NCI-H1417 (cell line): ENCODE measurements around the gene TRAF3IP1.

ENCODE experiments used
- DNase-seq, 3 experiments: peaks; one replicate each; lab custom pipeline; 2025; lab: John Stamatoyannopoulos, UW

TRAF3IP1 gene

GRCh38 chr2:238407566-238407965 lies 87.2 kb downstream of the TRAF3IP1 start:
- peak in 1 of 3 experiments; percentile 11 for DNase-seq

- no peak for DNase-seq
These were observed 88.5 kb downstream of the TRAF3IP1 start for GRCh38 chr2:238408615-238409340.

GRCh38 chr2:238409341-238410199 lies 89.3 kb downstream of the TRAF3IP1 start:
- no peak for DNase-seq

- no peak for DNase-seq
These were observed 91.9 kb downstream of the TRAF3IP1 start for GRCh38 chr2:238412067-238412767.

DNA sequence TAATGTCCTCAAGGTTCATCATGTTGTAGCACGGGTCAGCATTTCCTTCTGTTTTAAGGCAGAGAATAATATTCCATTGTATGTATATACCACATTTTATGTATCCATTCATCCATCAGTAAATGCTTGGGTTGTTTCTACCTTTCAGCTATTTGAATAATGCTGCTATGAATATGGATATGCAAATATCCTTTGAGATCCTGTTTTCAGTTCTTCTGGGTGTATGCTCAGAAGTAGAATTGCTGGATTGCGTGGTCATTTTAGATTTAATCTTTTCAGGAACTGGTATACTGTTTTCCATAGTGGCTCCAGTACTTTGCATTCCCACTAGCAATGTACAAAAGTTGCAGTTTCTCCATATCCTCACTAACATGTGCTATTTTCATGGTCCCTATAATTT lies 93.0 kb downstream of the TRAF3IP1 start:
- DNase-seq, result no peak

DNA sequence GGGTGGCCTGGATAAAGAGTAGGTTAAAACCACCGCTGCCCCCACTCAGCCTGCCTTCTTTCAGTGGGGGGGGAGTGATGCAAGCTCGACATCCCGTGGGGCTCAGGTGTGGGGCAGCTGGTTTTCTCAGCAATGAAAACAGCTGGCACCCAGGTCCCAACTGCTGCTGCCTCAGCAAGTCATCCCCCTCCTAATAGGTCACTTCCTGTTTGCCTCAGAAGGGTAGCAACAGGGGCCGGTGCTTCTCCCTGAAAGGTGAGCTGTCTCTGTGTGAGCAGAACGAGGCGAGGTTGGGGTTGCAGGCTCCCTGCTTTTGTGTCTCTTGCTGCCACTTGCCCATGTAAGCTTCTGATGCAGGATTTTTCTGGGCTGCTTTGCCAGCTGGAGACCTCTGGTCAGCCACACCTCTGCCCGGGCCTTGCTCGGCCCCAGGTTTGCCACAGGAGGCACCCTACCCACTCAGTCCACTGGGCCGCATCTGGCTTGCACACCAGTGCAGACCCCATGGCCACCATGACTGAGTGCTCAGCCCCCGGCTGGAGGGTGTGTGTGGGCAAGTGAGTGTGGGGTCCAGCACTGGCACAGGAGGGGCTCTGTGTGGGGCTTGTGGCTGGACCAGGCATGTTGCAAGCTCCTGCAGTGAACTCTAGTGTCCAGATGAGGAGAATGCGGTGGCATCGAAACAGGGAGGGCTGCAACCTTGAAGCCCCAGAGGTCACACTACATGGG lies 94.9 kb downstream of the TRAF3IP1 start:
- DNase-seq, result peak in 2 of 3 experiments; percentile 65 to 86

- DNase-seq, result no peak
These were observed 95.6 kb downstream of the TRAF3IP1 start for GRCh38 chr2:238415893-238416292.

- DNase-seq, result no peak
These were observed 98.1 kb downstream of the TRAF3IP1 start for GRCh38 chr2:238418196-238418998.

GRCh38 chr2:238418999-238419546 lies 98.8 kb downstream of the TRAF3IP1 start:
- no peak for DNase-seq

DNA sequence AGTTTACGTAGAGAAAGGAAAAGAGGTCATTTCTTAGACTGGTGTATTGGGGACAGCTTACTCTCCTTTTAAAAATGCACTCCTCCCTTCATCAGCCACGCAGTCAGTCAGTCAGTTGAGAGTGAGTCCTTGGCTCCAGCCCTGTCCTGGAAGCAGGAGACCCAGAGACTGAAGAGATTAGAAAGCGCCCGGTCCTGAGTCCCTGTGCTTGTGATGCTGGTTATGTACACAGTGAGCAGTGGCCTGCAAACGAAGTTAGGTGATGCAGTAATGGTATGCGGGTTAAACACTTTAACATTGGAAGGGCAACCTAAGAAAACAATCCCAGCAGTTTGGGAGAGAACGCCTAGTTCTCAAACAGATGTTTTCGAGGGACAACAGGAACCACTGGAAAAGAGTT lies 100.1 kb downstream of the TRAF3IP1 start:
- DNase-seq, result no peak

DNA sequence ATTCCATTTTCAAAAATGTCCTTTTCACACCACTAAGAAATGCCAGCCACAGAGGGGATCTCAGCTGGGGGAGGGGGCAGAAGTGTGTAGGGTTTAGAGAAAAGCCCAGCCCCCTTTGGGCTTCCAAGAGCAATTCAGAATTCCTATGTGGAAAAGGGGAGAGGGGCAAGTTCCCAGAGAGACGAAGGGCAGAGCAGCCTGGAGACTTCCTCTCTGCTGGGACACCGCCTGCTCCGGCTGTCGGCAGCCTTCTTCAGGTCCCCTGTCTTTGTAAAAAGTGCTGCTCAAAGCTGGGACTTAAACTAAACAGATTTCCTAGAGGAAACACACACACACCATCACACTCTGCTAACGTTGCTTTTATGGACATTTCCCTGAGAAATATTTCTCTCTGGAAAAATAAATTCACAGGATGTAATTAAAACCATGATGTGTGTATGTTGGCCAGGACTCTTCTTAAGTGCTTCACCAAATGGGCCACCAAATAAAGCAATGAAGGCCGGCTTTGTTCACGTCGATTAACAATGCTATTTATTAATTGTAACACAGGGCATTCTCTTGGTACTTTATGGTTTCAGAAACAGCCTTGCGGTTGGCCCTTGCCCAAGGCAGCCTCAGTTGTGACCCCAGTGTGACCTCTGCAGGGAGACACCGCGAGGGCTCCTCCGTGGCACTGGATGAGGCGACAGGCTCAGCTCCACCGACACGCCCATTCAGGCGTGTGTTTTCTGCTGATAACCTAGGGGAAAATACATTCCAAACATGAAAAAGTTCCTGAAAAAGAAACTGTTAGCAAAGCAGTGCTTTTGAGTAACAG lies 100.8 kb downstream of the TRAF3IP1 start:
- no peak for DNase-seq

- no peak for DNase-seq
These were observed 101.3 kb downstream of the TRAF3IP1 start for GRCh38 chr2:238421695-238422035.

DNA sequence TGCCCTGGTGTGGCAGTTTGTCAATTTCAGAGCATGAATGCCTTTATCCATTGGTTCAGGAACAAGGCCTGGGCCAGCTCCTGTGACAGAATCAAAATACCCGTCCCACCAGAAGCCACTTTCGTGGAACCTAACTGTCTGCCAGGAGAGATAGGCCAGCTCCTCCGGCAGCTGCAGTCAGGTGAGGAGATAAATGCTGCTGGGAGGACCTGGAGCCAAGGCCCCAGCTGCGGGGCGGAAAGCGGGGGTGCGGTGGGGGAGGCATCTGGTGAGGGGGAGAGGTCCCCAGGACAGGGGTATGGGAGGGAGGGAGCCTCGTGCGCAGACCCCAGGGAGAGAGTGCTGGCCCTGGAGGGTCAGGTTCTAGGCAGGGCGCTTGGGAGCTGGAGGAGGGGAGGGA lies 102.0 kb downstream of the TRAF3IP1 start:
- DNase-seq, result no peak

DNA sequence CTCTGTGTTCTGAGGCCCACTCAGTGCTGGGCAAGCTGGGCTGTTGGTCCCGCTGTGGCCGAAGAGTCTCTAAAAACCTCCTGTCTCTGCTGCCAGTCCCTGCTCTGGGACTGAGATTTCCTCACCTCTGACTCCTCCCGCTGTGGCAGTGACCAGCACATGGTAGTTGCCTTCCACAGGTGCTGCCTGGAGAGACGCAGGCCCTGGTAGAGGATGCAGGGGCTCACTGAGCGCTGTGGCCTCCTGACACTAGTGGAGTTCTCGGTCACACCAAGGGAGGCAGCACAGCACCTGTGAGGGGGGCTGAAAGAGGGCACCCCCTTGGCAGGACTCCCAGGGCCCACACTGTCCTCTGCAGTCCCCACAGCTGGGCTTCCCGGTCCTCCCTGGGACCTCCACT lies 102.6 kb downstream of the TRAF3IP1 start:
- no peak for DNase-seq

DNA sequence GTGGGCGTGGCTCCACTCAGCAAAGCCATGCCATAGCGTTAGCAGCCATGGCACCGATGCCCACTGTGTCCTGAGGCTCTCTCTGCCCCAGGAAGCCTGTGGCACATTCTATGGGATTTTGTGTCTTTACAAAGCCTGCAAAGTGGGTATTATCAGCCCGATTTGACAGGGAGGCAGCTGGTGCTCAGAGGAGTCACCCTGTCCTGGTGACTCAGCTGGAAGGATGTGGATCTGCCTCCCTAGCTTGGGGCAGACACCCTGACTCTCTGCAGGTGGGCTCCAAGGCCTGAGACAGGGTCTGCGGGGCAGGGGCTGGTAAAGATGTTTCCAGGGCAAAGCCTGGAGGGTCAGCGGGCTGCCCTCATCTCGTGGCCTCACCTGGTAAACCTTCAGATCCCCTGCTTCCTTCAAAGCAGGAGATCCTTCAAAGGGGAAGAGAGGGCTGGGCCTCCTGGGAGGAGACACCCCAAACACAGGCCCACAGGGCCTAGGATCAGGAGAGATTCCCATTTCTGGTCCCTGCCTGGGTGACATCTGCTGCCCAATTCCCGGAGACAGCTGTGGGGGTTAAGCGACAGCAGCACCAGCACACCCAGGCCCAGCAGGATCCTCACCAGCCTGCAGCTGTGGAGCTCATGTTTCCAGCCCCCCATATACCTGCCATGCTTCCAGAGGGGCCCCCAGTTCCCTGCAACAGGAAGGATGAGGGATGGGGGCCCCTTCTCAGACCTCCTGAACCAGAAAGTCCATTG lies 103.4 kb downstream of the TRAF3IP1 start:
- DNase-seq, result no peak

- no peak for DNase-seq
These were observed 104.0 kb downstream of the TRAF3IP1 start for GRCh38 chr2:238424313-238424700.

DNA sequence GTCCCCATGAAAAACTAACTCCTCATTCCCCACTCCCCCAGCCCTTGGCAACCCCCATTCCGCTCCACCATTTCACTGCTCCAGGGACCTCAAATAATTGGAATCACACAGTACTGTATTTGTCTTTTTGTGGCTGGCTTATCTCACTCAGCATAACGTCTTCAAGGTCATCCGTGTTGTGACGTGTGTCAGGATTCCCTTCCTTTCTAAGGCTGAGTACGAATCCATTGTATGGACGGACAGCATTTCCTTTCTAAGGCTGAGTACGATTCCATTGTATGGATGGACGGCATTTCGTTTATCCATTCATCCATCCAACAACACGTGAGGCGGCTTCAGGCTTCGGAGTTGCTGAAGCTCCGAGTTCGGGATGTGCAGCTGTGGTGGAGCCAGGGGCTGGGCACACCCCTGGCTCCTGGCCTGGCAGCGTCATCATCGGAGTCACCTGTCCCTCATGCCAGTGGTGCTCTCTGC lies 105.2 kb downstream of the TRAF3IP1 start:
- no peak for DNase-seq

DNA sequence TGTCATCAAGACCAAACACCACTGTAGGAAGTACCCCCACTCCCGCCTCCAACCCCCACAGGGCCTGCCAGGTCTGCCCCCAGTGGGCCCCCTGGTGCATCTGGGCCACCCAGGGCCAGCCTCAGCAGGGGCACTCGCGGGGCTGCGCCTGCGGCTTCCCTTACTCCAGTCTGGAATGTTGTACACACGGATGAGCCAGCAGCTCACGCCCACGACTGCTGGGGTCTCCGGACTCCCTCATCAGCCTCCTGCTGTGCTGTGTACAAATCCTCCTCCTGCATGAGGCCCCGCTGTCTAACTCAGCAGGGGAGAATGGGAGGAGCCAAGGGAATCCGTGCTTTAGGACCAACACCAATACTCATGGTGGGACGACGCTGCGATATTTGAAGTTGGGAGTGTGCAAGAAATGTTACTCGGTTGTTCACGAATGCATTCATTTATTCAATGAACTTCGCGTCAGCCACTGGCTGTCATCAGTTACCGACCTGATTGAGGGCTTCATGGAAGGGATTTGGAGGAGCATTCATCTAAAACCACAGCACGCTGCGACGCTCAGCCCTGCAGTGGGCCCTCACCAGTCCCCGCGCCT lies 105.8 kb downstream of the TRAF3IP1 start:
- peak in 2 of 3 experiments; percentile 78 to 89 for DNase-seq
